Tibial nerve (tissue), 4 donors: ENCODE data around the gene DYNLRB1. TPM values are rescaled to one million over a fixed set of nuclear protein-coding genes. Genes with fewer than 3 reads are reported as not detected.

Experiments
- DNase-seq, 2 donors: peaks; one replicate each; pipeline ENCODE4 v3.0.0-alpha.2; 2019; ENCODE audit warnings: low spot score in 2 of 2
- H3K27ac ChIP-seq, 4 donors: fragments of 200-600 bp; sonication (generic) in 3 of 4; one replicate each; pipeline ENCODE4 v1.5.1; 2017 to 2019; ENCODE audit warnings: mild to moderate bottlenecking in 1 of 4
- H3K27me3 ChIP-seq, 2 donors: fragments of 200-600 bp; sonication (generic) in 1 of 2; one replicate each; pipeline versions ENCODE4 v1.5.1 to v1.6.0; 2017 to 2019
- H3K36me3 ChIP-seq, 3 donors: fragments of 200-600 bp; sonication (generic); one replicate each; pipeline ENCODE4 v1.5.1; 2018 to 2019
- H3K4me1 ChIP-seq, 4 donors: fragments of 200-600 bp; sonication (generic) in 3 of 4; one replicate each; pipeline ENCODE4 v1.5.1; 2017 to 2019
- H3K4me3 ChIP-seq, 4 donors: fragments of 200-600 bp; sonication (generic) in 3 of 4; one replicate each; pipeline ENCODE4 v1.5.1; 2017 to 2019; ENCODE audit warnings: mild to moderate bottlenecking in 1 of 4, moderate library complexity in 1 of 4
- H3K9me3 ChIP-seq, 4 donors: fragments of 200-600 bp; sonication (generic) in 3 of 4; one replicate each; pipeline ENCODE4 v1.5.1; 2017 to 2019
- CTCF ChIP-seq, 5 experiments: fragments of 200-600 bp in 3 of 5; fragments of 450-650 bp in 2 of 5; sonication (generic) in 3 of 5; IDR thresholded peaks; one replicate each; pipeline ENCODE4 v1.5.1; 2016 to 2019; ENCODE audit warnings: antibody characterized with exemption in 5 of 5, mild to moderate bottlenecking in 3 of 5, moderate library complexity in 2 of 5
- EP300 ChIP-seq, 2 donors: sonication (generic); formaldehyde crosslinking; IDR thresholded peaks; one replicate each; pipeline ENCODE4 v1.6.1; 2017; ENCODE audit warnings: antibody characterized with exemption in 2 of 2, mild to moderate bottlenecking in 1 of 2
- POLR2A ChIP-seq, 2 donors: fragments of 450-650 bp; IDR thresholded peaks; one replicate each; pipeline ENCODE4 v1.6.1; 2017; ENCODE audit warnings: antibody characterized with exemption in 2 of 2, mild to moderate bottlenecking in 2 of 2, moderate library complexity in 2 of 2
- WGBS, 2 donors: methylation state at CpG; one replicate each; pipeline ENCODE4 v1.1.5; 2018; 5-methylcytosine and 5-hydroxymethylcytosine counted together
- total RNA-seq, 4 donors: library from RNA; depleted of rRNA; stranded (reverse); fragments of >200 nt; gene quantifications; one replicate each; pipeline ENCODE4 v1.1.0, GENCODE V29; 2016

The DYNLRB1 gene
- total RNA-seq, 4 donors from 2014 or later: 145 to 188 (median 170) TPM

GRCh38 chr20:34541264-34541901 lies 25.2 kb downstream of the DYNLRB1 start:
- TF ChIP-seq POLR2A (IDR thresholded peaks at IDR 0.05) (no peak), CTCF (IDR thresholded peaks at IDR 0.05) (no peak), EP300 (IDR thresholded peaks at IDR 0.05) (no peak)
- Histone ChIP-seq H3K9me3 (no peaks in the 10 kb centered on the region), H3K27me3 (no peaks in the 10 kb centered on the region), H3K4me3 (no peak overlapping the region), H3K4me1 (peaks cover 0 to 15% (median 0%) of the 10 kb centered on the region in 4 donors), H3K27ac (peak overlapping the region in 1 of 4 donors; percentile 5), H3K36me3 (peaks cover 4 to 71% (median 11%) of the 10 kb centered on the region in 3 donors)
- 85 to 86% methylated on average over 13 of the region's 13 CpGs for WGBS, 2 donors
- DNase-seq: no peak

- peaks cover 0 to 15% (median 0%) of the 10 kb centered on the region in 4 donors for H3K4me1 ChIP-seq
- no peaks in the 10 kb centered on the region for H3K9me3 ChIP-seq
- no peak overlapping the region for H3K4me3 ChIP-seq
- WGBS, 2 donors: 64% methylated on average over 16 of the region's 16 CpGs
- TF ChIP-seq EP300 (IDR thresholded peaks at IDR 0.05): no peak
- peaks cover 4 to 66% (median 11%) of the 10 kb centered on the region in 3 donors for H3K36me3 ChIP-seq
- no peak for DNase-seq
- H3K27me3 ChIP-seq: no peaks in the 10 kb centered on the region
- H3K27ac ChIP-seq: peak overlapping the region in 1 of 4 donors; percentile 5
Observed at GRCh38 chr20:34541917-34542316, 25.7 kb downstream of the DYNLRB1 start.

- H3K9me3 ChIP-seq: no peaks in the 10 kb centered on the region
- 94 to 99% methylated on average over 6 of the region's 6 CpGs for whole genome bisulfite sequencing, 2 donors
- TF ChIP-seq CTCF (IDR thresholded peaks at IDR 0.05) (no peak), POLR2A (IDR thresholded peaks at IDR 0.05) (no peak), EP300 (IDR thresholded peaks at IDR 0.05) (no peak)
- DNase-seq: no peak
- peak overlapping the region in 1 of 4 donors; percentile 6 for H3K27ac ChIP-seq
- H3K36me3 ChIP-seq: peaks cover 4 to 60% (median 11%) of the 10 kb centered on the region in 3 donors
- H3K4me1 ChIP-seq: peaks cover 0 to 15% (median 0%) of the 10 kb centered on the region in 4 donors
- H3K4me3 ChIP-seq: no peak overlapping the region
- H3K27me3 ChIP-seq: no peaks in the 10 kb centered on the region
Observed at GRCh38 chr20:34542439-34542838, 26.2 kb downstream of the DYNLRB1 start.

- TF ChIP-seq POLR2A (IDR thresholded peaks at IDR 0.05) (no peak), CTCF (IDR thresholded peaks at IDR 0.05) (no peak), EP300 (IDR thresholded peaks at IDR 0.05) (no peak)
- Histone ChIP-seq H3K4me3 (no peak overlapping the region), H3K36me3 (peaks cover 4 to 52% (median 11%) of the 10 kb centered on the region in 3 donors), H3K9me3 (no peaks in the 10 kb centered on the region), H3K27ac (no peak overlapping the region), H3K27me3 (no peaks in the 10 kb centered on the region), H3K4me1 (peaks cover 0 to 10% (median 0%) of the 10 kb centered on the region in 4 donors)
- WGBS, 2 donors: 68 to 72% methylated on average over 12 of the region's 12 CpGs
- no peak for DNase-seq
Observed at GRCh38 chr20:34543463-34544056, 27.3 kb downstream of the DYNLRB1 start.

GRCh38 chr20:34544109-34544796 lies 28.0 kb downstream of the DYNLRB1 start:
- Histone ChIP-seq H3K27ac (peak overlapping the region in 1 of 4 donors; percentile 14), H3K27me3 (no peaks in the 10 kb centered on the region), H3K9me3 (no peaks in the 10 kb centered on the region), H3K4me3 (peak overlapping the region in 1 of 4 donors; percentile 6), H3K4me1 (peaks cover 0 to 8% (median 0%) of the 10 kb centered on the region in 4 donors), H3K36me3 (peaks cover 4 to 46% (median 11%) of the 10 kb centered on the region in 3 donors)
- TF ChIP-seq CTCF (IDR thresholded peaks at IDR 0.05): no peak
- TF ChIP-seq EP300 (IDR thresholded peaks at IDR 0.05): no peak
- TF ChIP-seq POLR2A (IDR thresholded peaks at IDR 0.05): no peak
- WGBS, 2 donors: 26 to 33% methylated on average over 19 of the region's 19 CpGs
- no peak for DNase-seq
